SK-N-DZ (cell line): ENCODE data around the gene PLEKHS1.
A peak's percentile ranks its signal among the peaks of the same experiment; 100 is the strongest.
"Not testable (repeated sequence)": the region's sequence is repeated elsewhere in the genome, so short reads cannot be mapped to it uniquely, and the experiment has no call there.

Experiments used
- DNase-seq: peaks from one replicate; pipeline ENCODE4 v3.0.0-alpha.2; 2015; ENCODE audit warnings: low spot score
- small RNA-seq, 2 experiments: library from RNA; depleted of rRNA; stranded (forward); fragments of <200 nt; gene quantifications; one replicate each; pipeline ENCODE3, GENCODE V24; 2014

The PLEKHS1 gene

GRCh38 chr10:113791691-113792090 is 40.2 kb downstream of the PLEKHS1 start:
- DNase-seq: no peak

- DNase-seq: no peak
These were observed 50.1 kb downstream of the PLEKHS1 start for GRCh38 chr10:113801569-113801968.

- DNase-seq: no peak
These were observed 51.5 kb downstream of the PLEKHS1 start for GRCh38 chr10:113802997-113803396.

DNA sequence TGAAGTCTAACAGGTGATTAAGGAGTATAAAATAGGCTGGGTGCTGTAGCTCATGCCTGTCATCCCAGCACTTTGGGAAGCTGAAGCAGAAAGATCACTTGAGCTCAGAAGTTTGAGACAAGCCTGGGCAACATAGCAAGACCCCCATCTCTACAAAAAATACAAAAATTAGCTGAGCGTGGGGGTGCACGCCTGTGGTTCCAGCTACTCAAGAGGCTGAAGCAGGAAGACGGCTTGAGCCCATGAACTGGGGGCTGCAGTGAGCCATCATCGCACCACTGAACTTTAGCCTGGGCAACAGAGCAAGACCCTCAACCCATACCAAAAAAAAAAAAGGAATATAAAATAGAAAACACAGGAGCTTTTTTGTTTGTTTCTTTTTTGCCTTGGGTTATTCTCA is 55.0 kb downstream of the PLEKHS1 start:
- no peak for DNase-seq

DNA sequence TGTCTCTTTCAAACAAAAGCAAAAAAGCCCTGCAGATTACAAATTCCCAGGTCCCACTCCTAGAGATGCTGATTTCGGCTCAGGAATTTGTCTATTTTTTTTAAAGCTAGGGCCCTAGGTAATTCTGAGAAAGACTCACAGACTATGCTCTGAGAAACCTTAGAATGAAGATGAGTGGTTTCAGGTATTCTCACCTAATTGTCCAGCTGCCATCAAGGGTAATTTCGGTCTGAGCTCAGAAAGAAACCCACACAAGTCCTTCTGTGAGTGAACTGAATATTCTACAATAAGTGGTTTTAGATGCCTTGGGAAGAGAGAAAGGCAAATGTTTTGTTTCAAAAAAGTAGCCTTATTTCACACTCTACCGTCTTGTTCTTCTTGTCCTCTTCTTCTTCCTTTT is 56.7 kb downstream of the PLEKHS1 start:
- DNase-seq: no peak

GRCh38 chr10:113814700-113815099 is 63.2 kb downstream of the PLEKHS1 start:
- DNase-seq: not testable (repeated sequence)

GRCh38 chr10:113819989-113820388 is 68.5 kb downstream of the PLEKHS1 start:
- DNase-seq: peak; percentile 8

GRCh38 chr10:113820507-113820906 is 69.0 kb downstream of the PLEKHS1 start:
- DNase-seq: peak; percentile 55

GRCh38 chr10:113821306-113821705 is 69.8 kb downstream of the PLEKHS1 start:
- DNase-seq: not testable (repeated sequence)

DNA sequence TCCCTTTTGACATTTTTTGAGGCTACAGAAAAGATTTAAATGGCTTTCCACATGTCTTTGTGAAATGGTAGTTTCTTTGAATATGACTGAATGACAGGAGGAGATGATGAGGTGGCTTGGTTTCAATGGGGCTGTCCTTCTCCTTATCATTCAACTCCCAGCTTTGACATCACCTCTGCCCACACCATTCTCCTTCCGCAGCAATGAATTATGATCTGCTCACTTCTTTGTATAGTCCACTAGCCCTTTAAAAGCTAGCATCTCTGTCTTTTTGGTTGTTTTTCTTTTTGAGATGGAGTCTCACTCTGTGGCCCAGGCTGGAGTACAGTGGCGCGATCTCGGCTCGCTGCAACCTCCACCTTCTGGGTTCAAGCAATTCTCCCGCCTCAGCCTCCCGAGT is 70.7 kb downstream of the PLEKHS1 start:
- DNase-seq: no peak

DNA sequence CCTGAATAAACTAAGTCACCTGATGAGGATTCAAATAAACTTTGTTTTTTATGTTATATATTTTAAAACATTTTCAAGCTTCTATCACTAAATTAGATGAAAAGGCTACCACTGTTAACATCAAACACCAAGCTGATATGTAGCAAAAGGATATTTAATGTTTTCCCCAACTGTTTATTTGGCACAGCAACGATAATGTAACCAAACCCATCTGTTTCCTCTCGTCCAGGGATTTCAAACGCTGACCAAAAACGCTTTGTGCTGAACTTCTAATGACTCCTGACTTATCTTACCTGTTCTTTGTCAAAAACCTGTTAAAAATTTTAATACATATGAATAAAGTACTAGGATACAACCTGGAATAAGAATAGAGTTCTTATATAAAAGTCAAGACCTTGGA is 71.9 kb downstream of the PLEKHS1 start:
- no peak for DNase-seq

- no peak for DNase-seq
These were observed 74.3 kb downstream of the PLEKHS1 start for GRCh38 chr10:113825791-113826190.

- DNase-seq: not testable (repeated sequence)
These were observed 77.1 kb downstream of the PLEKHS1 start for GRCh38 chr10:113828567-113828966.

Small RNAs within 50 kb of the gene (small RNA-seq; reads per million reads assigned to genes)
- gene RF00560: 0 reads per million in 2 experiments
